Vagina (tissue), 2 donors: ENCODE results near the gene BTLA. TPM values are rescaled to one million over a fixed set of nuclear protein-coding genes. Genes with fewer than 3 reads are reported as not detected.

Source experiments
- DNase-seq, 2 donors: peaks; one replicate each; pipeline ENCODE4 v3.0.0-alpha.2; 2017; ENCODE audit errors: extremely low spot score in 2 of 2
- H3K27ac ChIP-seq: fragments of 200-600 bp; sonication (generic); one replicate; pipeline ENCODE4 v1.5.1; 2019
- H3K27me3 ChIP-seq: fragments of 200-600 bp; sonication (generic); one replicate; pipeline ENCODE4 v1.5.1; 2019
- H3K36me3 ChIP-seq, 2 donors: fragments of 200-600 bp; sonication (generic); one replicate each; pipeline ENCODE4 v1.5.1; 2017 to 2019
- H3K4me1 ChIP-seq: fragments of 200-600 bp; sonication (generic); one replicate; pipeline ENCODE4 v1.5.1; 2019
- H3K4me3 ChIP-seq, 2 donors: fragments of 200-600 bp; sonication (generic); 1 replicate in 1 of 2; 2 replicates in 1 of 2; pipeline ENCODE4 v1.5.1; 2016 to 2019
- H3K9me3 ChIP-seq: fragments of 200-600 bp; sonication (generic); one replicate; pipeline ENCODE4 v1.5.1; 2019
- POLR2A ChIP-seq, 2 donors: fragments of 450-650 bp; IDR thresholded peaks; one replicate each; pipeline ENCODE4 v1.6.1; 2017; ENCODE audit warnings: antibody characterized with exemption in 2 of 2, mild to moderate bottlenecking in 2 of 2, moderate library complexity in 2 of 2
- POLR2AphosphoS5 ChIP-seq, 2 donors: sonication (generic); formaldehyde crosslinking; IDR thresholded peaks; one replicate each; pipeline ENCODE4 v1.9.0; 2017; ENCODE audit warnings: antibody characterized with exemption in 2 of 2, mild to moderate bottlenecking in 2 of 2, low read depth in 1 of 2; ENCODE audit not compliant: insufficient read depth in 1 of 2
- intact Hi-C: fragments of 100-400 bp; cut with DNase I; formaldehyde crosslinking; loops from one replicate; pipeline ENCODE4 v1.15.1; 2023
- total RNA-seq: library from RNA; depleted of rRNA; stranded (reverse); fragments of >200 nt; gene quantifications from one replicate; pipeline ENCODE4 v1.2.3, GENCODE V29; 2016
- TF ChIP-seq, protein P1 (sequence below), 3 experiments: fragments of 450-650 bp in 2 of 3; fragments of 200-600 bp in 1 of 3; sonication (generic) in 1 of 3; IDR thresholded peaks; one replicate each; pipeline ENCODE4 v1.5.1; 2017 to 2019; ENCODE audit warnings: antibody characterized with exemption in 3 of 3, mild to moderate bottlenecking in 2 of 3, moderate library complexity in 2 of 3

BTLA gene
- total RNA-seq, 1 donor from 2014 or later: 3.2 TPM

DNA sequence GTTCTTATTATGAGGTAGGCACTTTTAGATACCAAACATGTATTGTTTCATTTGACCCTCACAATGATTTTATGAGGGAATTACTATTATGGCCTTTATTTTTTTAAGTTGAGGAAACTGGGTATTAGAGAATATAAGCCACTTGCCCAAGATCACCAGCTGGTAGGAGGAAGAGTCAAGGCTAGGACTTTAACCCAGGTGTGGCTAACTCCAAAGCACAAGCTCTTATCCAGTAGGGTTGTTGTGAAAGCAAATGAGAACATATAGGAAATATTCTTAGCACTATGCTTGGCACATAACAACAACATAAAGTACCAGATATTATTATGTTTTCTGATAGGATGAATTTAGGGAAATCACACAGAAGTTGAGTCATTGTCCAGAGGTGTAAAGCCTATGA lies 7.9 kb downstream of the BTLA start:
- no peaks in the 10 kb centered on the region for H3K9me3 ChIP-seq
- H3K4me3 ChIP-seq: no peak overlapping the region
- no peaks in the 10 kb centered on the region for H3K27me3 ChIP-seq
- H3K4me1 ChIP-seq: no peaks in the 10 kb centered on the region
- no peaks in the 10 kb centered on the region for H3K36me3 ChIP-seq
- TF ChIP-seq POLR2AphosphoS5 (IDR thresholded peaks at IDR 0.05; ENCODE audit: insufficient read depth in 1 of 2, low read depth in 1 of 2): no peak
- TF ChIP-seq, protein P1, sequence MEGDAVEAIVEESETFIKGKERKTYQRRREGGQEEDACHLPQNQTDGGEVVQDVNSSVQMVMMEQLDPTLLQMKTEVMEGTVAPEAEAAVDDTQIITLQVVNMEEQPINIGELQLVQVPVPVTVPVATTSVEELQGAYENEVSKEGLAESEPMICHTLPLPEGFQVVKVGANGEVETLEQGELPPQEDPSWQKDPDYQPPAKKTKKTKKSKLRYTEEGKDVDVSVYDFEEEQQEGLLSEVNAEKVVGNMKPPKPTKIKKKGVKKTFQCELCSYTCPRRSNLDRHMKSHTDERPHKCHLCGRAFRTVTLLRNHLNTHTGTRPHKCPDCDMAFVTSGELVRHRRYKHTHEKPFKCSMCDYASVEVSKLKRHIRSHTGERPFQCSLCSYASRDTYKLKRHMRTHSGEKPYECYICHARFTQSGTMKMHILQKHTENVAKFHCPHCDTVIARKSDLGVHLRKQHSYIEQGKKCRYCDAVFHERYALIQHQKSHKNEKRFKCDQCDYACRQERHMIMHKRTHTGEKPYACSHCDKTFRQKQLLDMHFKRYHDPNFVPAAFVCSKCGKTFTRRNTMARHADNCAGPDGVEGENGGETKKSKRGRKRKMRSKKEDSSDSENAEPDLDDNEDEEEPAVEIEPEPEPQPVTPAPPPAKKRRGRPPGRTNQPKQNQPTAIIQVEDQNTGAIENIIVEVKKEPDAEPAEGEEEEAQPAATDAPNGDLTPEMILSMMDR (IDR thresholded peaks at IDR 0.05): no peak
- no peak for TF ChIP-seq POLR2A (IDR thresholded peaks at IDR 0.05)
- no peak overlapping the region for H3K27ac ChIP-seq
- no peak for DNase-seq
- intact Hi-C loops: no loop called here

DNA sequence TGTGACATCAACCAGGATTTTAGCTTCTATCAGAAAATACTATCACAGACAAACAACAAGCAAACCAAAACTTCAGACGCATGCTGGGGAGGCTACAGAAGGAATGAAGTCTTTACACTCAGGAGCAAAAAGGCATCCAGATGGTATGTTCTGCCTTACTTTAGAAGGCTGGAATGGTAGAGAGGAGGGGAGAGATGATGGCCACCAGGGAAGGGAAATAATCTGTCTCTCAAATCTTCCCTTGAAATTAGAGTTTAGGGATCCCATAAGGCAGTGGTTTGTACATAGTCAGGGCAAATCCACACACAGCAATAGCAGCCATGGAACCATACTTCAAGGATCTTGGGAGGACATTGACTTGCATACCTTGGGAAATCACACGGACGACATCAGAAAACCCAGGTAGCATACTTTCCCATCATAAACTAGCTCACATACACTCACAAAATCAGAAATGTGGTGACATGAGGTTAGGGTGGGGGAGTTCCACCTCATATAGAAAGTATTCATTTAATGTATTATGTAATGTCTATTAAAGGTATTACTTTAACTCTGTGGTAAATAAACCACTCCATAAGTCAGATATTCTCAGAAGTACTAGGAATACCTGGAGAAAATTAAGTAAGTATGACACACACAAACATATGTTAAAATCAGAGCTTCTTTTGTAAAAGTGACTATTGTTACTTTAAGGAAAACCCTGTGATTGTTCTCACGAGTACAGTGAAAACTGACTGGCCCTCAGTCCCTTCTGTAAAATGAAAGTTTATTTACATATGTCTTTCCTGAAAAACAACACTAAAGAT lies 9.4 kb downstream of the BTLA start:
- TF ChIP-seq, protein P1 (IDR thresholded peaks at IDR 0.05): no peak
- TF ChIP-seq POLR2A (IDR thresholded peaks at IDR 0.05): no peak
- TF ChIP-seq POLR2AphosphoS5 (IDR thresholded peaks at IDR 0.05; ENCODE audit: insufficient read depth in 1 of 2, low read depth in 1 of 2): no peak
- Histone ChIP-seq H3K27ac (no peak overlapping the region), H3K27me3 (no peaks in the 10 kb centered on the region), H3K4me3 (no peak overlapping the region), H3K9me3 (no peaks in the 10 kb centered on the region), H3K36me3 (no peaks in the 10 kb centered on the region), H3K4me1 (no peaks in the 10 kb centered on the region)
- intact Hi-C loops: no loop called here
- DNase-seq: no peak

DNA sequence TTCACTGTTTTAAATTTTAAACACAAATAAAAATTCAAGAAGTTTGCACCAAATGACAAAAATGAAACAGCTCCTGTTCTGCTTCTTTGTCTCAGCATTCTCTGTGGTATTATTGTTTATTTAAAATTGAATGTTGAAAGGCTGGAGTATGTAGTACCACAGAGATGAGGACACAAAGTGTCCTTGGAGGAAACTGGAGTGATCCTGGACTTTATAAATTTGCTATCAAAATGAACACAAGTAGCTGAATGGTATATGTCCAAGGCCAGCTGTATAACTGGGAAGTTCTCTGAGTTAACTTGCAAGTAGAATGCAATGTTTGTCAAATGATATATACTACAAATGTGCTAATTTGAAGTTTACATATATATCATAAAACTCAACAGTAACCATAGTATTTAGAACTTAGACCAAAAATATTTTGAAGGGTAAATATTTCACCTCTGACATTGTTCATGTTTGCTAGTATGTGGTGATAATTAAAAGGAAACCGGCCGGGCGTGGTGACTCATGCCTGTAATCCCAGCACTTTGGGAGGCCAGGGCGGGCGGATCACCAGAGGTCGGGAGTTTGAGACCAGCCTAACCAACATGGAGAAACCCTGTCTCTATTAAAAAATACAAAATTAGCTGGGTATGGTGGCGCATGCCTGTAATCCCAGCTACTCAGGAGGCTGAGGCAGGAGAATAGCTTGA lies 12.3 kb downstream of the BTLA start:
- no peak overlapping the region for H3K4me3 ChIP-seq
- no peaks in the 10 kb centered on the region for H3K27me3 ChIP-seq
- H3K9me3 ChIP-seq: no peaks in the 10 kb centered on the region
- no peak overlapping the region for H3K27ac ChIP-seq
- intact Hi-C loops: no loop called here
- TF ChIP-seq, protein P1 (IDR thresholded peaks at IDR 0.05): no peak
- TF ChIP-seq POLR2AphosphoS5 (IDR thresholded peaks at IDR 0.05; ENCODE audit: insufficient read depth in 1 of 2, low read depth in 1 of 2) (no peak), POLR2A (IDR thresholded peaks at IDR 0.05) (no peak)
- no peaks in the 10 kb centered on the region for H3K36me3 ChIP-seq
- H3K4me1 ChIP-seq: no peaks in the 10 kb centered on the region
- no peak for DNase-seq

DNA sequence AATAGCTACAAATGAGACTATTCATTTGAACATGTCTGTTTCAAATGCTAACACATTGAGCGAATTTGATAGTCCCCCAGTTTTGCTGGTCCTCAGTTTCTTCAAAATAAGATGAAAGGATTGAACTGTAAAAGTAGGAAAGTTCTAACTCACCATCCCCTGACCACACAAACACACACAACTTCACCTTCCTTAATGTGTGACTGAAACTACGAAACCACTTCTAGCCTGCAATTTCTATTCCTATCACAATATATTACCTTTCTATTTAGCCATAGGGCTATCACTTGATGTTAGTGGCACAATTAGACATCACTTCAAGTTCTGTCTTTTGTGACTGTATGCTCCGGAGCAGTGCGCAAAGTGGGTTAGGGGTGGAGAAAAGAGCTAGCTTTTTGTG lies 14.9 kb downstream of the BTLA start:
- Histone ChIP-seq H3K27me3 (no peaks in the 10 kb centered on the region), H3K36me3 (no peaks in the 10 kb centered on the region), H3K4me3 (no peak overlapping the region), H3K9me3 (no peaks in the 10 kb centered on the region), H3K4me1 (no peaks in the 10 kb centered on the region), H3K27ac (no peak overlapping the region)
- TF ChIP-seq, protein P1 (IDR thresholded peaks at IDR 0.05): no peak
- TF ChIP-seq POLR2A (IDR thresholded peaks at IDR 0.05) (no peak), POLR2AphosphoS5 (IDR thresholded peaks at IDR 0.05; ENCODE audit: insufficient read depth in 1 of 2, low read depth in 1 of 2) (no peak)
- DNase-seq: no peak
- intact Hi-C loops: no loop called here

DNA sequence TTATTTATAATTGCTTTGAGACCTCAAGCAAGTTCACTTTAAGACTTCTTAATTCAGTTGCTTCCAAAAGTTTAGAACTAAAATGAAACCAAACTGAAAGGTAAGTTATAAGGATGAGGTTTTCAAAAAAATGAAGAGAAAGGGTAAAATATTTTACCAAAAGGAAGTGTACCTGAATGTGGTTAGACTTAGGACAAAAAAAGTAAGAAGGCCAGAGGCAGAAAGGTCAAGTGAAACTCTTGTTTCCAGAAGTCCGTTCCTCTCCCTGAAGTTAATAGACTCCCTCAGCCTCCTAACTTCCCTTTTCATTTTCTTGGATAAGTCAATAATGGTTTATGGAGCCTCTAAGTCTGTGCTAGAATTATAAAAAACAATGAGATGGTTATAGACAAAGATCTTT lies 16.6 kb downstream of the BTLA start:
- H3K9me3 ChIP-seq: no peaks in the 10 kb centered on the region
- no peaks in the 10 kb centered on the region for H3K36me3 ChIP-seq
- no peak overlapping the region for H3K4me3 ChIP-seq
- no peaks in the 10 kb centered on the region for H3K4me1 ChIP-seq
- no peak overlapping the region for H3K27ac ChIP-seq
- H3K27me3 ChIP-seq: no peaks in the 10 kb centered on the region
- intact Hi-C loops: no loop called here
- TF ChIP-seq POLR2AphosphoS5 (IDR thresholded peaks at IDR 0.05; ENCODE audit: insufficient read depth in 1 of 2, low read depth in 1 of 2) (no peak), POLR2A (IDR thresholded peaks at IDR 0.05) (no peak)
- TF ChIP-seq, protein P1 (IDR thresholded peaks at IDR 0.05): no peak
- no peak for DNase-seq
